Measurements from ENCODE around the gene LCE1F.

LCE1F gene

DNA sequence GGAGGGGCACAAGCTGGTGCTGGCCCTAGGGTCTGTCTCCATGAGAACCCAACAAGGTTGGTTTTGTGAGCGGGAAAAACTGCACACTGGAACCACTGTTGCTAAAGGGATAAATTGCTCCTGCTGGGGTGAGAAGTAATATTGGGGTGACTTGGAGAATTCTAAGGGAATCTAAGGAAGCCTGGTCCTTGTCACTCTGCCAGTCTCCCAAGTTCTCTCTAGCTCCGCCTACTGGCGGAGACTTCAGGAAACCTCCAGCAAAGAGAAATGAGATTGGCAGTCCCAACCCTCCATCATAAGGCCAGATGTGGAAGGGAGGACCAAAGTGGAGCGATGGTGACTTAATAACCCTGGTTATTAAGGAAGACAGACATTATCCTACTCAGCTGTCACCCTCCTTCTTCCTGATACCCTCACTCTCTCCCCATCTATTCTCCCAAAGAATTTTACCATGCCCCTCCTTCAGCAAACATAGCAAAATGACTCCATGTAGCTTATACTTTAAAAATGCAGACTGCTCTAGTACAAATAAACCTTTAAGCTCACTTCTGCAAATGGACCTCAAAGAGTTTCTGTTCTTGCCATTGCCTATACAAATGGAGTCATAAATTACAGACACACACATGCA is 2.7 kb downstream of the LCE1F start:
- DNase-seq: no peak

- DNase-seq: no peak
Measured at GRCh38 chr1:152783095-152783494, 8.2 kb downstream of the LCE1F start.

DNA sequence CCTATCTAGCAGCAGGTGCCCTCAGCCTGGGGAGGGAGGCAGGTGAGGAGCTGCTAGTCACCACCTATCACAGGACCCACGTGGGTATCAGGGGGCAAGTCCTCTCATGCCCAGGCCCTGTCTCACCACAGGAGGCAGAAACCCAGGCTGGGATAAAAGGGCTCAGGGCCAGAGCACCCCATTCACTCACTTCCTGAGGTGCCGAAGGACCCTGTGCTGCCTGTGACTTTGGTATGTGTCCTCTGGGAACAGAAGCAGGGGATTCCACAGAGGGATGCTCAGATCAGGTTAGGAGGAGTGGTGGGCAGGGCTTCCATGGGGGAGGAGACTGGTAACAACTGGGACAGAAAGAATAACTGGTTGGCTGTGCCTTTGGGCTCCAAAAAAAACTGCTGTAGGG is 11.1 kb downstream of the LCE1F start, which contains the start of gene LCE1E:
LCE1E (plus strand) TSS at position 181 of the 400 bp plus-strand sequence. CDS start 1,043 bp downstream, outside the sequence.
- DNase-seq: no peak

DNA sequence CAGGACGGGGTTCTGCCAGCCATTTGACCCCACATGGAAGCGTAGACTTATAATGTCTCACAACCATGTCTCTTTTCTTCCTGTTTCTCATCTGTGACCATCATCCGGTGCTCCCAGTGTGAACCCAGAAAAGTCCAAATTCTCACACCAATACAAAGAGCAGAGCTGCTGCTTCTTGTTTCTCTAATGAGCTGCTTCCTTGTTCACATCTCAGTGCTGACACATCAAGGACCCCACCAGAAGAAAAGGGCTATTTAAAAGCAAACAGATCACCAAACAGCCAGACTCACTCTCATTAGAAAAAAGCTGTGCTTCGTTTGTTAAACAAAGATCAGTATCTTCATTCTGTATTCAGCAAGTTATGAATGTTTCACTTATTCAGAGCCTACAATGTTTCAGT is 20.7 kb downstream of the LCE1F start:
- no peak for DNase-seq

DNA sequence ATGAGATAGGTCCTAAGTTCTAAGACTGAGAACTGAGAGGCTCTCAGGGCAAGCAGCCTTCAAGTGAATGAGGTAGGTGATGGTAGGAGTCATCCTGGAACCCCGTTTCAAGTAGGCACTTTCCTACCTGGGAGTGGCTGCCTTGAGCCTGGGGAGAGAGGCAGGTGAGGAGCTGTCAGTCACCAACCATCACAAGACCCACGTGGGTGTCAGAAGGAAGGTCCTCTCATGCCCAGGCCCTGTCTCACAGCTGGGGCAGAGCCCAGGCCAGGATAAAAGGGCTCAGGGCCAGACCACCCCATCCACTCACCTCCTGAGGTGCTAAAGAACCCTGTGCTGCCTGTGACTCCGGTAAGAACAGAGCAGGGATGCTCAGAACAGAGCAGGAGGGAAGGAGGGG is 21.5 kb downstream of the LCE1F start, which contains the start of gene LCE1D:
LCE1D (plus strand) TSS at position 301 of the 400 bp plus-strand sequence. CDS start 1,074 bp downstream, outside the sequence.
- DNase-seq: no peak

DNA sequence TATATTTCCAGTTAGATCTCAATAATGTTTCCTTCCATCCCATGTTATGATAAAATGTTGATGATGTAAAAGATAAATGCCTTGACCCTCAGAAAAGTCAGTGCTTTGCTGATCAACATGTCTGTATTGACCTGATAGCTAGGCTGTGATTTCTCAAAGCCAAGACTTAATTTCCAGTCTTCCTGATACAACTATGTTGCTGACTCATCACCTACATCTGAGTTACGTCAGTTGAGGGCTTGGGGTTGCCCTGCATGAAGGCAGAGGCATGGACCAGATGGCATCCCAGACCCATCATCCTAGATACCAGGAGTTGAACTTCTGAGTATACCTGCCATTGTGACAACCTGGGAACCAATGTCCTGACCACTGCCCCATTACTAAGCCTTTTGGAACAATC is 26.4 kb downstream of the LCE1F start:
- DNase-seq: no peak

GRCh38 chr1:152806576-152806975 is 31.6 kb downstream of the LCE1F start, which contains the start of gene LCE1C:
LCE1C (minus strand) TSS chr1:152806651; CDS start chr1:152805478, 1,173 bp downstream.
- DNase-seq: no peak

GRCh38 chr1:152811050-152811449 is 36.1 kb downstream of the LCE1F start:
- DNase-seq: no peak

DNA sequence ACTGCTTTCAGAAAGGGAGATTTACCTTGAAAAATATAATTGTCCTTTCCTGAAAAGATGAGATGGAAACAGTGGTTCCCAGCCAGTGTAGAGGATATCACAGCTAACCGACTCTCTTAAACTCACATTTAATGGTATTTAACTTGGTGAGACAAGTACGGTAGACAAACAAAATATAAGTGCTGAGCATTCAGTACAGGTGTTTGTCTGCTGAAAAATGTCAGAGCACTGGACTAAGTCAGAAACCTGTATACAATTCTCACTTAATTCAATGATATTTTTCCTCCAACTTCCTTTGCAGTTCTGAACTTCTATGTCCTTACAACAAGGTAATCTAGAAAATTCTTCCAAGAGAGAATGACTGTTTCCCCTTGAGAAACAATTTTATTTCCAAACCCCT is 36.7 kb downstream of the LCE1F start, which contains the start of gene LCE1B:
LCE1B (plus strand) TSS at position 301 of the 400 bp plus-strand sequence. CDS start 476 bp downstream, outside the sequence.
- DNase-seq: no peak

DNA sequence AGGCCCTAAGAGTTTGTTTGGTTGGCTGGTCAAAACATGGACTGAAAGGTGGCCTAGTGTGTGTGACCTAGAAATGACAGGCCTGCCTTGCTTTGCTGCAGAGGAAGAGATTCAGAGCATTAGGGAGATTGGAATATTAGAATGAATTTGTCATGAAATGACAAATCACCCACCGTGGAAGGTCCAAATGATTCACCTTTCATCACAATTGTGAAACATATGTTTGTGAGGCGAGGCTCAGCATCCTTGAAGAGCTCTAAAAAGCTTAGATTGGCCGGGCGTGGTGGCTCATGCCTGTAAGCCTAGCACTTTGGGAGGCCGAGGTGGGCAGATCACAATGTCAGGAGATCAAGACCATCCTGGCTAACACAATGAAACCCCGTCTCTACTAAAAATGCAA is 42.4 kb downstream of the LCE1F start:
- DNase-seq: no peak

- no peak for DNase-seq
Measured at GRCh38 chr1:152823294-152823693, 48.4 kb downstream of the LCE1F start.

DNA sequence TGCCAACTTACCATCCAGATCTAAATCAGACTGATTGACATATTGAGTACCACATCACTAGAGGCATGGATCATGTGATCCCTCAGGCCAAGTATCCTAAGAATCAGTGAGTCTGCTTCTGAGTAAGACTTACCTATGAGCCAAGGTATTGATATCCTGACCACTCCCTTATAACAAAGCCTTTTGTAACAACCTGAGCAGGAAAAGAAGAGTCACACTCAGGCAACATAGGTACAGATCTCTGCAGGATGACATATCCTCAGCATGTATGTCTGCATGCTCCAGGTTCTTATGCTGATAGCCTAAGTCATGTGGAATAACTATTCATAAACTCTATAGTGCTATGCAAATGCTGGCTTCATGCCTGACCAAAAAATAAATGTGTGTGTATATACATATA is 50.0 kb downstream of the LCE1F start:
- no peak for DNase-seq

All from NK-92 treated with Interleukin-12 subunit alpha and Interleukin-12 subunit beta, amount 100 ng/mL, for 24 hours (cell line).